Measurements from ENCODE around the gene FBXO36.
"Not testable (repeated sequence)": the region's sequence is repeated elsewhere in the genome, so short reads cannot be mapped to it uniquely, and the experiment has no call there.

FBXO36 gene

DNA sequence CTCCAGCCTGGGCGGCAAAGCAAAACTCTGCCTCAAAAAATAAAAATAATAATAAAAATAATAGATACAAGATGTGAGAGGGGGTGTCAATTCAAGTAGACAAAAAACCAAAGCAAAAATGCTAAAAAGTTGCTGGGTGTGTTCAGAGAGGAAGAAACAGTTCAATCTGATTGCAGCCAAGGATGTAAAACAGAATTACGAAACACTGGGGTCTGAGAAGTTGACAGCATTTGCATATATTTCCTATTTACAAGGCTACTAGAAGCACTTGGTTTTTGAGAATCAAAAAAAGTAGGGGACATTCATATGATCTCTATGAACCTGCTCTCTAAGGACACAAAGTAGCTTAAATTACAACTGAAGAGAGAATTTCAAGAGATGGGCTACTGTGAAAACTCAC lies 8.1 kb upstream of the FBXO36 start:
- DNase-seq = no peak

DNA sequence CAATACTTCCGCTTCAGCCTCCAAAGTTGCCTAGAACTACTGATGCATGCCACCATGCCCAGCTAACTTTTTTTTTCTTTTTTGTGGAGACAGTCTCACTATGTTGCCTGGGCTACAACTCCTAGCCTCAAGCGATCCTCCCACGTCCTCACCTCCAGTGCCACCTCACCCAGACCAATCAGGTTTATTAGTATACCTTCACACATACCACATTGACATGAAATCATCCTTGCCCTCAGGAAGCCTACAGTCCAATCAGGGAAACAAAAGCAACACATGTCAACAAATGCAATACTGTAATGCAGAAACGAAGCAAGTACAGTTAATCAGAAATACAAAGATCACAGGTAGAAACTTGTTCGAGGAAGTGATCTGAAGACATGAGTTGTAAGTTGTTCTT lies 4.5 kb upstream of the FBXO36 start:
- no peak for DNase-seq

DNA sequence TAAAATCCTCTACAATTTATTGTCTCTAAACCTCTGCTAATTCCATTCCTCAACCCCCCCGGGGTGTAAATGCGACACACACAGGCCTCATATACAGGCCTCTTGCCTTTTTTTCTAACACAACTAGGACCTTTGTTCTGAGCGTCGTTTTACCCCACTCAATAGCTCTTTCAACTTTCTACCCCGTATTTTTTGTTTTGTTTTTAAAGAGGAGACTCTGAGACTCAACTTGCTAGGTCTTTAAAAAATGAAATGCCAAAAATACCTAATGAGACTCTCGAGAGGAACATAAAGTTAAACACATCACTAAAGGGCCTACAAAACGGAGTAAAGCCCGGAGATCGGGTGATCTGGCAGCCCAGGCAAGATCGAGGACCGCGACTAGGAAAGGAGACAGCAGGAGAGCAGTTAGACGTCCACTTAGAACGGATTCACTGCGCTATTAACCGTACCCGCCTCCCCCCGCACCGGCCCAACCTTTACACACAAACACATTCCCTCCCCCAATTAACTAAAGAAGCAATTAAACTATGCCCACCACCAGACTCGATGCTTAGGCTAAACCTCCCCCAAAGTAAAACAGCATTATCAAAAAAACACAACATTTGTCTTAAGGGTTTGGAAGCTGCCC lies 2.2 kb upstream of the FBXO36 start:
- DNase-seq = no peak

DNA sequence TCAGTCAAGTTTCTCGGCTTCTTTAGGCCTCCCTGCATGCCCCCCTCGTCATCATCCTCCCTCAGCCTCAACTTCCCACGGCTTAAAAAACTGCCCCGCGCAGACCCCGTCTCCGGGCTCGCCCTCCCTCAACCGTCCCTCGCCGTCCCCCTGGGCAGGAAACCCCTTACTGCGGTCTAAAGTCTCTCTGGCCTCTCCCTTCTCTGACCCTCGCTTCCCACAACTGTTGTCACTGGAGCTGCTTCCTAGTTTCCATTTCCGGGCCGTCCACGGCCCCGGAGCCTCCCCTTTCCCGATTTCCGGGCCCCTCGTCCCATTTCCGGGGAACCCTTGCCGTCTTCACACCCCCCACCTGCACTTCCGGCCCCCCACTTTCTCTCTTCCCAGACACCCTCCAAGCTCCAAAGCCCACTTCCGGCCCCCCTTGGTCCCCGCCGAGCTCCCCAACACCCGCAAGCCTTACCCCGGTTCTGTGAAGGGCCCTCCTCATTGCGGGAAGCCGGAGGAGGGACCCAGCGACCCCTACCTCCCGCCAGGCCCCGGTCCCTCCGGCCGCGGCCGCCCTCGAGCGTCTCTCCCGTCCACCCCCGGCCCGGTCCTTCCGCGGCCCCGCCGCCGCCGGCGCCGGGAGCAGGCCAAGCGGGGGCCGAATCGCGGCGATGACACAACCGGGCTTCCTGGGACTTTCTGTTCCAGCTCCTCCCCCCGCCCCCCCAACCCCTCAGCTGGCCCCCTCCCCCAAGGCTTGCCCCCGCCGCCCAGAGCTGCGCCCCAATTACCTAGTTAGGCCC lies 1.0 kb upstream of the FBXO36 start:
- DNase-seq = peak; percentile 47

DNA sequence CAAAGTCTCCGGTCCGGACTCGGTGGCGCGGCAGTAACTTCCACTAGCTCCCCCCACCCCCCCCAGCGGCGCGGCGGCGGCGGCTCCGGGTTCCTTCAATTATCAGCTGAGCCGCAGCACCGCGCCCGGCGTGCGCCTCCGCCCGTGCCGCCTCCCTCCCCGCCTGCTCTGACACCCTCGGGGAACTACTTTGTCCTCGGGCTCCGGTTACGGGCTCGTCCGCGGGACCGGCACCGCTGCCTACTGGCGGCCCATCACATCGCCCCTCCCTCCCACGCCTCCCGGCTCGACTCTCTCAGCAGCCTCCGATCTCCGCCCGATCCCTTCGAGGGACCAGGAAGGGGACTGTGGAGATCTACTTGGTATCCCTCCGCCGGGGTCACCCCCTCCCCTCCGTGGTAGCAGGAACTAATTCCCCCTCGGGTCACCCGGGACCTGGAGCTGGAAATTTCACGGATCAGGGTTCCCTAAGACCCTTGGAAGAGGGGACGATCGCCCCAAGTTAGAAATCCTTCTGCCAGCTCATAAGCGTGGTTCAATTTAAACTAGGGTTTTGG lies 333 bp upstream of the FBXO36 start, which contains the start of gene TRIP12:
Gene TRIP12 (minus strand): TSS at position 118 of the 557 bp plus-strand sequence. CDS start 41,930 bp downstream, outside the sequence.
- peak; percentile 94 for DNase-seq

DNA sequence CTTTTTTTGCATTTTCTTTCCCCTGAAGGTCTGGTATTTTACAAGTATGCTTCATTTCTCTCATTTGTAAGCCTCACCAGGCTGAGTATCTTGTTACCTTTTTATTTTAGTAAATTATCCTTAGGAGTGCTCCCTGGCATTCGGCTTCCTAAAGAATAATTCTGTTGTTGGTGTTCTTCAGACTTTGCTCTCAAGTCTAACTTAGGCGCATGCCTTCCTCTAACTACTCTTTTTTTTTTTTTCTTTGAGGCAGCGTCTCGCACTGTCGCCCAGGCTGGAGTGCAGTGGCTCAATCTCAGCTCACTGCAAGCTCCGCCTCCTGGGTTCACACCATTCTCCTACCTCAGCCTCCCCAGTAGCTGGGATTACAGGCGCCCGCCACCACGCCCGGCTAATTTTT lies 2.2 kb downstream of the FBXO36 start:
- not testable (repeated sequence) for DNase-seq

DNA sequence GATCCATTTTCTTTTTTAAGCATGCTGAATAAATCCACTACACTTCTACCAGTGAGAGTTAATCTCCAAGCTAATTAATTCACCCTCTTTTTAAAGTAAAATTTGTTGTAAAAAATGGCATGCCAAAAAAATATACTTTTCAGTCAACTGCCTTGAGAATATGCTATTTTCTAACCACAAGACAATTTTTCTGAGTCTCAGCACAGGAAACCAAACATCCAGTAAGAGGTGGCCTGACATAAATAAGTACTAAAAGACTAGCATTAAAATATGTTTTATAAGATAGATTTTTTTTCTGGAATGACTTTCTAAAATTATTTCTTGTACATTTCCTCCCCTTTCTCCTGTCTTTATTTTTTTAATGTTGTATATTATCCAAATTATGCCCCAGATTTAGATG lies 2.9 kb downstream of the FBXO36 start:
- DNase-seq = no peak

DNA sequence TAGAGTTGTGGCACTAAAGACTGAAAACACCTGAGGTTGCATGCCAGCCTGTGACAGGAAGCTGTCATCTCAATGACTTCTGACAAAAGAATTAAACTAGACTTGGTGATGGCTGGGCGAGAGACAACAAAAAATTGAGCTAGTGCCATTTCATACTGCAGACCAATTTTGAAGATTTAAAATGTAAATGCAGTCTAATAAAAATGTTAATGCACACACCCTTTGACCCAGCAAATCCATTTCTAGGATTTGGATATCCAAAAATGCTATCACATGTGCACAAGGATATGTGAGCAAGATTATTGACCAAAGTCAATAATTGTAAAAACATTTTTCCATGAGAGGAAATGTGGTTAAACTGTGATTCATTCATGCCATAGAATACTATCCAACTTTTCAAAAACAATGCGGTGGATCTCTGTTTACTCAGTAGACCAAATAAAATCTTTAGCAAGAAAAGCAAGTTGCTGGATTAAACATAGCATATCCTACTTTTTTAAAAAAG lies 5.6 kb downstream of the FBXO36 start:
- peak; percentile 21 for DNase-seq

DNA sequence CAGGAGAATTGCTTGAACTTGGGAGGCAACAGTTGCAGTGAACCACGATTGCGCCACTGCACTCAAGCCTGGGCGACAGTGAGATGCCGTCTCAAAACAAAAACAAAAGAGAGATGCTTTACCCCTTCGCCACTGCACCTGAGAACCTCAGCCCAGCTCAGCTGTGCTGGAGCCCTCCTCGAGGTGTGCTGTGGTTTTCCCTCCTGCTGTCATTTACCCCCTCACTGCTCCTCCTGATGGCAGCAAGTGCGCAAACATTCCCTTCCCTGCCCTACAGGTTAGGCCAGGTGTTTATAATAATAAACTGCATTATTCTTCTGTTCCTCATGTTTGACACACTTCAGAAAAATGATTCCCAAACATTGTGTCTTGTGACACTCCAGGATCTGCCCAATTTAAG lies 8.4 kb downstream of the FBXO36 start:
- no peak for DNase-seq

DNA sequence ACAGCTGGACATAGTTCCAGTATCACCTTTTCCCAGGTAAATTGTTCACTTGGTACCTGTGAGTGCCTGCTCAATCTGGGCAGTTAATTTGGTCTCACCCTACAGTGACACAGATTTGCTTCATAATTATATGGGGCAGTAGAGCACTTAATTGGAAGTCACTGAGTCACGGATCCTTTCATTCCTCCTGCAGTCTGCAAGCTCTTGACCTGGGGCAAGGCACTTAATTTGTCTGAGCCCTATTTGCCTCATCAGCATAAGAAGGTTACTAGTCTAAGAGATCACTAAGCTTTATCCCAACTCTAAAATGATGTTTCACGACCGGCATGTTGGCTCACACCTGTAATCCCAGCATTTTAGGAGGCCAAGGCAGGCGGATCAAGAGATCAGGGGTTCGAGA lies 8.9 kb downstream of the FBXO36 start:
- DNase-seq = no peak

DNA sequence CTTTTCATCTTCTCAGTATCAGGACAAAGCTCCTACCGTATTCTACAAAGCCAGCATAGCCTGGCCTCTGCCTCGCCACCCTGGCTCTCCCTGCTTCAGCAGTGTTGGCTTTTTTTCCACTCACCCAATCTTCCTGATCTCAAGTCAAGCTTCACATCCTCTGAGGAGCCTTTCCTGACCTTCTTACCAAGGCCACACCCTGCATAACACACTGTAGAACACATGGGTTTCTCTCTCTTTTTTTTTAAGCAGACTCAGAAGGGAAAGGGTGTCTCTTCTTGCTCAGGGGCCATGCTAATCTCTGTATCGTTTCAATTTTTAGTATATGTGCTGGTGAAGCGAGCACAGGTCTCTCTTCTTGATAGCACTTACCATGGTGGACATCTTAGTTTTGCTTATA lies 15.2 kb downstream of the FBXO36 start:
- no peak for DNase-seq

DNA sequence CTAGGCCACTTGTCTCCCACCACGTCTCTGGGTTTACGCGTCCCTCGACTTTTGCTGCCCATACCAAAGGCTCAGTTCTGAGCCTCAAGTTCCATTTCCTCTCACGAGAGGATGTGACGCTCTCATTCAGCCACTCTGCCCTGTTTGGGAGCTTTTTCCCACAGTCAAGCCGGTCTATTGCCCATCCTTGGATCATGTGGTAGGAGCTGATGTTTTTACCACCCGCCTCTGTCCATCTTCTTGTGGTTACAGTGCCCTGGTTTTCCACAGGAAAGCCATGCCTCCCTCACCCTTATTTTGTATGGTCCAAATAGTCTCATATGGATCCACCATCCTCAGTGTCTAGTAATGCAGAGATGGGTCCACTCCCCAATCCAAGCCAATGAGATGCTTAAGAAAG lies 20.4 kb downstream of the FBXO36 start:
- DNase-seq = no peak

DNA sequence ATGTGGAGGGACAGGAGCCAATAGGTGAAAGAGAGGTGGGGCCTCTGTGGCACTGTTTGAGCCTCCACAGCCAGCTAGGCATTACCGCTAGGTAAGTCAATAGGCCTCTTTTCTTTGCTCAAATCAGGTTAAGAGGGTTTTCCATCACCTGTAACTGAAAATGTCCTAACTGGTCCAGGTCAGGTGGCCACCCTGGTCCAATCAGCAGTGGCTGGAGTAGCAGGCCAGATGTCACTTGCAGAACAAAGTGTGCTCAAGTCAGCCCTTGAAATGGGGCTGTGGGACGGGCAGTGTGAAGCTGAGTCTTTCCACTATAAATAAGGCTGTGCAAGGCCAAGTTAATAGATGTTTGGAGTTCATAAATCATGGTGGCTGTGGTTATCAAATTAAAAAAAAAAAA lies 20.9 kb downstream of the FBXO36 start:
- DNase-seq = no peak

DNA sequence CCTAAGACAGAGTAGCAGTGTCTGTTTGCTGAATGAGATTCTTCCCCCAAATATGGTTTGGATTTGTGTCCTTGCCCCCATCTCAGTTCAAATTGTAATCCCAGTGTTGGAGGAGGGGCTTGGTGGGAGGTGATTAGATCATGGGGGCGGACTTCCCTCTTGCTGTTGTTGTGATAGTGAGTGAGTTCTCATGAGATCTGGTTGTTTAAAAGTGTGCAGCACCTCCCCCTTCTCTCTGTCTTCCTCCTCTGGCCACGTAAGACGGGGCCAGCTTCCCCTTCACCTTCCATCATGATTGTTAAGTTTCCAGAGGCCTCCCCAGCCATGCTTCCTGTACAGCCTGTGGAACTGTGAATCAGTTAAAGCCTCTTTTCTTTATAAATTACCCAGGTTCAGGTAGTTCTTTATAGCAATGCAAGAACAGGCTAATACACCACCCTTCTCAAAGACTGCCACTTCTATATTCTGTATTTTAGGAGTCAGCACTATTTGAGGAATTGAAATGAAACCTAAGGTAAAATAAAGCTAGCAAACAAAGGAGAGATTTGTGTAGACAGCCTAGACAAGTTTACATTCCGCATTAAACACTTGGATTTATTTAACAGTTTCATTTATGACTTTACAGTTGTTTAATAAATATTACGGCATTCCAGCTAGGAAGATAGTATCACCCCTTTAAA lies 21.6 kb downstream of the FBXO36 start:
- no peak for DNase-seq

DNA sequence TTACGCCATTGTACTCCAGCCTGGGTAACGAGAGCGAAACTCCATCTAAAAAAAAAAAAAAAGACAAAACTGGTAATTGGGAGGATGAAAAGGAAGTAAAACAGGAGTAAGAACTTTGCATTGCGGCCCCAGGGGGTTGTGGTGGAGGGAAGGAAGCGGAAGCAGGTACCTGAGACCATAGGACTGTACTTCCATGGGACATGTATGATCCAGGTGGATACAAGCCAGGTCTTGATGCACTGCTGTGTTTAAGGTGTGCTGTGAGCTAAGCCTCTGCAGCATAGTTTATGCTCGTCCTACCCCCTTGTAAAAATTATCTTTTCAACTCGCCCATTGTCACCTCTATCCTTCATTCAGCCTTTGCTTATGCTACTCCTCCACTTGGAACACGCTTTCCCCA lies 23.7 kb downstream of the FBXO36 start:
- DNase-seq = no peak

DNA sequence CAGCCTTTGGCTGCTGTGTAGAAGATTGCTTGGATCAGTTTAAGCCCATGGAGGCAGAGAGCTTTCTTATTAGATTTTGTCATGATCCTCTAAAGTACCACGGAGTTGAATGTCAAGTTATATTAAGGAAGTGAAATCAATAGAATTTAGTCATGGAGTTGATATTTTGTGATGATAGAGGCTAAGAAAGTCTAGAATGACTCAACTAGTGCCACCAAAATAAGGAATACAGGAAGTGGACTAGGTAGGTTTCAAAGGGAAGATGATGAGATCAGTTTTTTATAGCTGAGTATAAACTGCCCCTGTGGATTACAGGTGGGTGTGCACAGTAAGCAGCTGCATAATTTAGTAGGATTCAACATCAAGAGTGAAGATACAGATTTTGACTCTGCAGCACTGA lies 25.2 kb downstream of the FBXO36 start:
- no peak for DNase-seq

DNA sequence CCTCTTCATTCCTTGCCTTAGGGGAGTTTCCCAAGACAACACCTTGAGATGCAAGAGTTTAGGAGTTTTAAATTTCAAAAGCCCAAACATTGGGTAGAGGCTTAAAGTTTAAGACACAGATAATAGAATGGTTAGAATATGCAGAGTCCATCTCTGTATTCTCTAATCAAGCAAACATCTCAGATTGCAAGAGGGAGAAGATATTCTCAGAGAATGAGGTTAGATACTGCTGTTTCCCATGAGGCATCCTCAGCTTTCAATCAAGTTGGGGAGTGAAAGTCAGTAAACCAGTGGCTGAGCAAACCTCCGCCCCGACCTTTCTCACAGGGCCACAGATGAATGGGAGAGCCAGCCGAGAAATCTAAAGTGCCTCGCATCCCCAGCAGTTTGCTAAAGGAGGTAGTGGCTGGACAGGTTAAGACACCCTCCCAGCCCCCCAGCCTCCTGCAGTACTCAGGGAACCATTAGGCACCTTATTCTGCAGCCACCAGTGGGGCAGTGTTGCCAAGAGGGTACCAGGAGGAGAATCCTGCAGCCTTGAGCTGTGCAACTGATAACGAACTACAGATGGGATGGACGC lies 30.0 kb downstream of the FBXO36 start:
- no peak for DNase-seq

DNA sequence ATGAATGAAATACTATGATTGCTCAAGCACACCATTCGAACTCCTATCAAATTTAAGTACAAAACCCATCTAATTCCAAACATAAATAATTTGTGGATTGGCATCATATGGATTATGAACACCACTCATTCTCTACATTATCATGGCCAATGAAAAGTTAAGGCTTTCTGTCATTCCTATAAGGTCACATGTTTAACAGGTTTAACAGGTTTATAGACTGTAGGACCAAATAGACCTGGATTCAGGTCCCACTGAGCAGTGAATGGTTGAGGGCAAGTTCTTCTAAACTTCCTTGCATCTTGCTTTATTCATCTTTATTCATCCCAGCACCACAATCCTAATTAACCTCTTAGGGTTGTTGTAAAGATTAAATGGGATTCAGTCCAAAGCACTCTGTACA lies 33.4 kb downstream of the FBXO36 start:
- no peak for DNase-seq

DNA sequence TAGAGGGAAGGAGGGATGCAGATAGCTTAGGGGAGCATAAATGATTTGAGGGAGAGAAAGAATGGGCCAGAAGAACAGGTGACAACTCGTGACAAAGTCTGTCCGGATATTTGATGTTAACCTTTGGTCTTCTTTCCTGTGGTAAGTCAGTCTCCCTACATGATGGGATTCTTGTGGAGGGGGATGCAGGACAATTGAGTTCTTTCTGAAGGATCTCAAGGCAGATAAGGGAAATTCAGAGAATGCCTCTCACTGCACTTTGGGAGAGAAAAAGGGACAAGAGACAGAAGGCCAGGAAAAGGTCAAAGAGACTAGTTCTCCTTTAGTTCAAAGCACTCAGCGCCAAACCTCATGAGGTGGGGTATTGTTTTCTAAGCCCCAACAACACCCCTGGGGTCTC lies 34.2 kb downstream of the FBXO36 start:
- no peak for DNase-seq

DNA sequence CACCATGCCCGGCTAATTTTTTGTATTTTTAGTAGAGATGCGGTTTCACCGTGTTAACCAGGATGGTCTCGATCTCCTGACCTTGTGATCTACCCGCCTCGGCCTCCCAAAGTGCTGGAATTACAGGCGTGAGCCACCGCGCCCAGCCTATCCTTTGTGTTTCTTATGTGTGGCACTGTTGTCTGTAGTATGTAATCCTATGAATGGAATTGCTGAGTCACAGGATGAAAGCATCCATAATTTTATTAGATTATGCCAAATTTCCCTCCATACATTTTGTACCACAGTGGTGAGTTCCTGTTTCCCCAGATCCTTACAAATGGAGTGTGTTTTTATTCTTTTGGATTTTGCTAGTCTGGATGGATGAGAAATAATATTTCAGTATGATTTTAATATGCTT lies 41.3 kb downstream of the FBXO36 start:
- DNase-seq = not testable (repeated sequence)

DNA sequence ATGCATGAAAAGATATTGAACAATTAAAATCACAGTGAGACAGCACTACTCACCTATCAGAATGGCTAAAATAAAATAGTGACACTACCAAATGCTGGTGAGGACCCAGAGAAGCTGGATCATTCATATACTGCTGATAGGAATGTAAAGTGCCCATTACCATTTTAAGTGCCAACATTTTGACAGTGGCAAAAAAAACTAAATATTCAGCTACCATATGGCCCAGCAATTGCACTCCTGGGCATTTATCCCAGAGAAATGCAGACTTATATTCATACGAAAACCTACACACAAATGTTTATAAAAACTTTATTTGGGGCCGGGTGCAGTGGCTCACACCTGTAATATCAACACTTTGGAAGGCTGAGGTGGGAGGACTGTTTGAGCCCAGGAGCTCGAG lies 47.6 kb downstream of the FBXO36 start:
- no peak for DNase-seq

DNA sequence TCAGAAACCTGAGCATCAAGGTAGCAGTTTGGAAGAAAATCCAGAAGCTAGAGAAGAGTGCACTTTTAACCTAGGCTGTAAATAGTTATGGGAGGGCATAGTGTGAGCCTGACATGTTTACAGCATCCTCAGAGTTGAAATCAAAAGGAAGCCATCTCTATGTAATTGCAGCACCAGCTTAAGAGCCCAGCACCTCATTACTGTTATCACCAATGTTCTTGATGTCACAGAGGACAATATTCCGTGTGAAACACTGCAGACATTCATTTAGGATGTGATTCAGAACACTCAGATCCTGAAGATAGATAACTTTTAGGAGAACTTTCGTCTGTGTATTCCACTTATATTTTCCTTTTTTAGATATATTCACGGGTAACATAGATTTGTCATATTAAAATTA lies 48.1 kb downstream of the FBXO36 start:
- no peak for DNase-seq

DNA sequence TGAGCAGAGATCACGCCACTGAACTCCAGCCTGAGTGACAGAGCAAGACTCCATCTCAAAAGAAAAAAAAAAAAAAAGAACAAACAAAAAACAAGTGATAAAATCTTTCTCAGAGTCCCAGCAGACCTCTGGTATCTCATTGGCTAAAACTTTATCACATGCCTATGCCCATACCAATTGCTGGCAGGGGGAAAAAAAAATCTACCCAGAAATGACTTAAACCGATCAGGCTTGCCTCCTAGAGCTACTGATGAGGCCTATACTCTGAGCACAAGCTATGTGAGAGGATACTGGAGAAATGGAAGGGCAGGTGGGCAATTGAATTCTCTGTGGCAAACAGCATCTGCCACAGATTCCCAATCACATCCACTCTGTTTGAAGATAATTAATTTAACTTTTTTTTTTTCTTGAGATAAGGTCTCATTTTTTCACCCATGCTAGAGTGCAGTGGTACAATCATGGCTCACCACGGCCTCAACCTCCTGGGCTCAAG lies 49.0 kb downstream of the FBXO36 start:
- DNase-seq = no peak

All from amniotic stem cell (primary cell).